CD4-positive, alpha-beta T cell treated with Interleukin-6 at 100 ng/mL for 8 hours (primary cell): Measurements from ENCODE around the gene DNASE1L3.
A peak's percentile ranks its signal among the peaks of the same experiment; 100 is the strongest.
"Not testable (repeated sequence)": the region's sequence is repeated elsewhere in the genome, so short reads cannot be mapped to it uniquely, and the experiment has no call there.

ENCODE experiments used
- DNase-seq: peaks from one replicate; pipeline ENCODE4 v3.0.0-alpha.2; 2020; ENCODE audit warnings: mixed read lengths, low spot score

DNASE1L3 gene, protein sequence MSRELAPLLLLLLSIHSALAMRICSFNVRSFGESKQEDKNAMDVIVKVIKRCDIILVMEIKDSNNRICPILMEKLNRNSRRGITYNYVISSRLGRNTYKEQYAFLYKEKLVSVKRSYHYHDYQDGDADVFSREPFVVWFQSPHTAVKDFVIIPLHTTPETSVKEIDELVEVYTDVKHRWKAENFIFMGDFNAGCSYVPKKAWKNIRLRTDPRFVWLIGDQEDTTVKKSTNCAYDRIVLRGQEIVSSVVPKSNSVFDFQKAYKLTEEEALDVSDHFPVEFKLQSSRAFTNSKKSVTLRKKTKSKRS

DNA sequence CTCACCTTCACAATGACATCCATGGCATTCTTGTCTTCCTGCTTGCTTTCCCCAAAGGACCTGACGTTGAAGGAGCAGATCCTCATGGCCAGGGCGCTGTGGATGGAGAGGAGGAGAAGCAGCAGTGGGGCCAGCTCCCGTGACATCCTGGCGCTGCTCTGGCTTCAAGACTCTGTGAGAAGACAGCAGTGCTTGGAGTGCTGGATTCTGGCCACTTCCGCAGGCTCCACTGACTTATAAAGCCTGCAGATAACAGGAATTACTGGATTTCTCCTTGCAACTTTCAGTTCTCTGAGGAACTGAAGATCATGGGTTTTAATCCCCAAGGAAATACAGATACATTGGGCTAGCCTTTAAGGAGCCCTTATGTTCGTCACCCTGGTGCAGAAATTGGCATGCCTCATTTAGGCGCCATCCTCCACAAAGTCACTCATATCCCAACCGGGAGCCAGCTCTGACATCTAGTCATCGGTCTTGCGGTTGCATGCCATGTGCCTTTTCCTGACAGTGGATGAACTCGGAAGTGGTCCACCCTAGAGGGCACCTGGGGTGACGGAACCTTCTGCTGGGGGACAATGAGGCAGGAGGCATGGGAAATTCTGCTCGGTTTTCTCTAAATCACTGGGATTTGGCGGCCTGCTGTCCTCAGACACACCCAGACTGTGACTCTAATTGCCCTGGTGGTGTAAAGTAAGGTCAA, at the start of gene DNASE1L3:
Gene DNASE1L3, minus strand, starts transcription at position 212 of the 700 bp plus-strand sequence. Its CDS starts 66 bp downstream, at position 146.
- no peak for DNase-seq

DNA sequence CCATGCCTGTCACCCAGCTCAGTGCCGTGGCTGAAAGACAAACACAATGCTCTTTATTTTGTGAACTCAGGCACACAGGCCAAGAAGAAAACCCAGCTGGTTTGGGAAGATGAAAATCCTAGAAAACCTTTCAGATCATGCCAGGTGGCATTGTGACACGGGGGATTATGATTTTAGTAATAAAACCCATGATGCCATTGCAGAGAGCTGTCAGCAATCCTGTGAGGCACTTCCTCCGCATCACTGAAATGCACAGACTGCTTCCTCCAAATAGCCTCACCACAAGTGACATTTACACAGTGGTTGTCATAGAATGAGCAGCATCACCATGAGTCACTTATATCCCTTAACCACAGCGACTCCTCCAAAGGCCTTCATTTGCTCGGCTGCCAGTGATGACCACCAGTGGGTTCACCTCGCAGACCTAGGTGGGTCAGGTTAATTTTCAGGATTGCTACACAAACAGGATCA, 49.5 kb upstream of the DNASE1L3 start:
- no peak for DNase-seq

DNA sequence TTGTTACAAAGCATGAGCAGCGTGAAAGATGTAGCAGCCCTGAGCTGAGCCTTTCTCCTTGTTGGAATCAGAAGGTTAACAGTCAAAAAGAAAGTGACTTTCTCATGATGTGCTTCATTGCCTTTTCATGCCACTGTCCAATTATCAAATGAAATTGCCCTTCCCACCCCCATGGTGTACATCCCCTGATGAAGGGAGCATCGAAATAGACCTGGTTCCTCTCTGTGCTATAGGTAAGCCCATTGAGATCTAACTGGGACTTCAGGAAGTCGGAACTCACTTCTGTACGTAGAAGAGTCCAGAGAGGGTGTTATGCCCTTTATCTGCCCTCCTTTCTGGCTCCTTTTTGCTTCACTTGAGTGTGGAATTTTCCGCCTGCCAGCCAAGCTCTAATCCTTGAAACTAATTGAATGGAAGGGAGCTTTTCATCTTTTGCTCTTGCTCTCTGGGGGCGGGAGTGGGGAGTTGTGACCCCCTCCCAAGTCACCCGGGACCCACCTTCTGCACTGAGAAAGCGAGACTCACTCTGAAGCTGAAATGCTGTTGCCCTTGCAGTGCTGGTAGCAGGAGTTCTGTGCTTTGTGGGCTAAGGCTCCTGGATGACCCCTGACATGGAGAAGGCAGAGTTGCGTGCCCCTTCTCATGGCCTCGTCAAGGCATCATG, 47.8 kb upstream of the DNASE1L3 start:
- no peak for DNase-seq

DNA sequence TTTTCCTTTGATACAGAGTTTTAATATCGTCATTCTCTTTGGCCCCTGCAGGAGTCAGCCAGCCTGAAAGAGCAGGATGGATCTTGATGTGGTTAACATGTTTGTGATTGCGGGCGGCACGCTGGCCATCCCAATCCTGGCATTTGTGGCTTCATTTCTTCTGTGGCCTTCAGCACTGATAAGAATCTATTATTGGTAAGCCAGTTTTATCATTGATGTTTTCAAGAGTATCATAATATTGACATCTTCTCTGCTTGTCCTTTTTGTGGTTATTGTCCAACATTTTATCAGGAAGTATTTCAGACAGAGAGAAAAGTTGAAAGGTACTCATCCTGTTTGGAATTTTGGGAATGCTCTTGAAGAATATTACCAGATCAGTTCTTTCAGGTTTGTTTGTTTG, 45.7 kb upstream of the DNASE1L3 start:
- DNase-seq: no peak

DNA sequence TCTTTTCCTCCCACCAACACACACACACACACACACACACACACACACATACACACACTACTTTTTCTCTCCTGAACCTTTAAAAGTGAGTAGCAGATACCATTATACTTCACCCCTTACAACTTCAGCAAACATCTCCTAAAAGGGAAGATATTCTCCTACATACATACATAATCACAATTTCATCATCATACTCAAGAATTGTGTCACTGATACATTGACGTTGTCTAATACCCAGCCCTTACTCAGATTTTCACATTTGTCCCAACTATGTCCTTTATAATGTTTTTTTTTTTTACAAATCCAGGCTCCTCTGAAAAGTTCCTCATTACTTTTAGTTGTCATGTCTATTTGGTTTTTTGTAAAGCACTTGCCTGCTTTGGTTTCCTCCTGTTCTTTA, 45.3 kb upstream of the DNASE1L3 start:
- no peak for DNase-seq

DNA sequence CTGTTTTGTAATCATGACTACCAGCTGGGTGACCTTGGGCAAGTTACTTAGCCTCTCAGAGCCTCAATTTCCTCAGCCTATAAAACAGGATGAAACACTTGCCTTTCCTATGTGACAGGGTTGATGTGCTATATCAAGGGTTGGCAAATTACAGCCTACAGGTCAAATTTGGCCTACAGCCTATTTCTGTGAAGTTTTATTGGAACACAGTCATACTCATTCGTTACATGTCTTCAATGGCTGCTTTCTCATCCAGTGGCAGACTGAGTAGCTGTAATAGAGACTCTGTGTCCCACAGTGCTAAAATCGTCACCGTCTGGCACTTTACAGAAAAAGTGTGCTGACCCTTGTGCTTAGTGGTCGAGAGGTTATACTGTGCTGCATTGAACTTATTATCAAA, 43.4 kb upstream of the DNASE1L3 start:
- DNase-seq: no peak

DNA sequence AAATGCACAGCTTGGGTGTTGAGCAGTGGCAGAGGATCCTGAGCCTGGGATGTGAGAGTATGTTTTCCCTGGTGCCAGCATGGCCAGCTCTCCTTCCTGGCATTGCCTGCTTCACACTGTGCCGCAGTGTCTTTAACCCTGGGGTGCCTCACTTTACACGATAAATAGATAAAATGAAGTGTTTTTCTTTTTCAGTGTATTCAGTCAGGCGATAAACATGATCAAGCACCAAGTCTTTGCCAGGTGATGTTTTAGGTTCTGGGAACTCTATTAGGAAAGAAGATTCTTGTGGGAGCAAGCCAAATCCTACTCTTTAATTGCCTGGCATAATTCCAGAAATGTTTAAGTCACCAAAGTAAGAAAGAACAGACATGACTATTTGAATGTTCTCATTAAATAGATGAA, 40.9 kb upstream of the DNASE1L3 start:
- DNase-seq: no peak

DNA sequence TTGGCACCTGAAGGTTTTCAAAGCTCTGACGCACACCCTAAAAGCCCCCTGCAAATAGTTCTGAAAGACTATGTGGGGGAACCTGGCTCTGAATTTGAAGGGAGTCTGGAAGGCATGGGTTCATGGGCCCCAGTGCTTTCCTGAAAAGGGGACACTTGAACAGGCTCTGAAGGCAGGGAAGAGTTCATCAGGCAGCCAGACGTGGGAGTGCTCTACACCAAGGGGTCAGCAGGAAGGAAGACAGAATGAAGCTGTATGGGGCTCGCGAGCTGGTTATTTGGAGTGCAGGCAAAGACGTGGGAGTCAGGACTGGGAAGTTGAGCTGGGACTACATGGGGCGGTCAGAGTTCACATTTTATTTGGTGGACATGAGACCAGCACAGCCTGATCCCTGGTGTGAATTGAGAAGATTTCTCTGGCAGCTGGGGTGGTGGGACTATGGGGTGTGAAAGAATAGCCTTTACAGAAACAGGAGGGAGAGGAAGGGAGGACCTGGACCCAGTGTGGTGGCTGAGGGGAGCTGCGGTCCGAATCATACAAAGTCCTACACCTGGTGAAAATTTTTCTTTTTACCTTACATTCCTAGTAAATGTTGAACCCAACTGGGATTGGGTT, 39.4 kb upstream of the DNASE1L3 start:
- no peak for DNase-seq

DNA sequence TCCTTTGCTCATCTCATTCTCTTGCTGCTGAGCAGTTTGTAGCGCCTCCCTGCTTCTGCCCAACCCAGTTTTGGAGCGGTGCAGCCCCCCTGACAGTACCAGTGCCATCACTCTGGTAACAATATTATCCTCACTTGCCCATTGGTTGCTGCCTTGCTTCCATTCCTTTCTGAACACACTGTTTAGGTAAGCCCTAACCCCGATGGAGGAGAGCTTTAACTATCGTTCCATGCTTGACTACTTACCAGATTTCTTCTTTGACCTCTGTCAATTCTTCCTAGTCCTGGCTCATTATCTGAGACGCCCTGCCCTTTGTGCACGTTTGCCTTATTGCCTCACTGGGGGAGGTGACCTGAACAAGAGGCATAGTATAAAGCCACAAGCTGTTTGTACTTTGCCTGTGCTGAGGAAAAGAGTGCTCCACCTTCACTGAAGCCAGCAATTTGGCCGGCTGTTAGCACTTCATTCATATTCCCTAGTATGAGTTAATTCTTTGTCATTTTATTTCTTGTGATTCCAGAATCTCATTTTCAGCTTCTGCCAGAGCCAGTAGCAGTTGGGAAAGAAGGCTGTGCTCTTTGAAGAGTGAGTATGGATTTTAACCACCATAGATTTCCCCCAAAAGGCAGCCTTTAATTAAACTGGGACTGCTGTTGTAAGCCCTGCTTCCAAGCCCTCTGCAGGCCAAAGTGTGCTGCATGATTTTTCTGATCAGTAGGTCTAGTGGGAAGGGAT, 38.8 kb upstream of the DNASE1L3 start:
- DNase-seq: no peak

DNA sequence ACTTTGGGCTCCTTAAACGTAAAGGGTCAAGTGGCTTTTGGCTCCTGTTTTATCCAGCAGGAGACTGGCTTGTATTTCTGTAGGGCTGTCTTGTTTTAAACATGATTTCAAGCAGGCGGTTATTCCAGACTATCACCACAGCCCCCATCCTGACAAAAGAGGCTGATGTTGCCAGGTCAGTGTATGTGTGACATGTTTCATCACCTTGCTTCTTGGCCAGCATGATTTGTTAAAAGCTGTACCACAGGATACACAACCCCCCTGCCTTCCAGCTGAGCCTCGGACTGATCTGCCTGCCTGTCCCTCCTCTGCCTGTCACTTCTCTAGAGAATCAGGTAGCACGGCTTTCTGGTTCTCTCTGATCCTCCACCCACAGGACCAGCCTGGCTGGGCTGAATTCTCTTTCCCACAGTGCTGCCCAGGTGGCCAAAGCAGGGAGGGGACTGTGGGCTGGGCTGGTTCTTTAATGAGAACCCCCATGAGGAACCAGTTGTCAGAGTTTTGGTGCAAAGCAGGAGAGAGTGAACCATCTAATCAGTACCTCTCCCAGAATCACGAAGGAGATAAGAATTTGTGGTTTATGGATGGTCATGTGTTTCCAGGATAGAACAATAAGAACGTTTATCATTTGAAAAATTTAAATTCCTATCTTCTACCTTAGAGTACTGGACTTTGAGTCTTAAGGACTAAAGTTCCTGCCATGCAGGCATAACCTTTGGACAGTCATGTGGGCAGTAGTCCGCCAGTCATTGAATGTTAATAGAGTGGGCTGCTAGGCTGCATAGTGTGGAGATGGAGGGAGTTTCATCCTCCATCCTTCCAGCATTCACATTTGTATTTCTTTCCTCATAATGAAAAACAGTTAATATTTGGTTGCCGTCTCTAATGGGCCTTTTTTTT, 35.6 kb upstream of the DNASE1L3 start:
- no peak for DNase-seq

DNA sequence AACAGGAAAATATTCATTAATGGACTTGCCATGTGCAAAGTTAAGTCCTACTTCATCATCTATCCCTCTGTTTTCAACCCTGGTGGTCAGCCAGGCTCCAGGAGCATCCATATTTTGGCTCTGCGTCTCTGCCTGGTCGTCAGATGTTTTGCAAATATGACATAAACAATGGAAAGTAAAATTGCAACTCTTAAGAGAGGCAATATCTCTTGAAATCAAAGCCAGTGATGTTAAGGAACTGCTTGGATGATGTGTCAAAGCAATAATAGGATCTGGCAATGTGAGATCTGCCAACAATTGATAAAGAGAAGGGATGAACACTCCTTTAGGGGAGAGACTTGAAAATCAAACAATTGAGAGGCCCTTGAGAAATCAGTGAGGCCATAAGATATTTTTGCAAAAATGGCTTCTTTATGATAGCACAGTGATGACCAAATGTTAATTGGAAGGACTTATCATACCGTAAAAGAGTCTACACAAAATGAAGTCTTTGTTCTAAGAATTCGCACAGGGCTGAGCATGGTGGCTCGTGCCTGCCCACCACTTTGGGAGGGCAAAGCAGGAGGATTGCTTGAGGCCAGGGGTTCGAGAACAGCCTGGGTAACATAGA, 33.3 kb upstream of the DNASE1L3 start:
- no peak for DNase-seq

DNA sequence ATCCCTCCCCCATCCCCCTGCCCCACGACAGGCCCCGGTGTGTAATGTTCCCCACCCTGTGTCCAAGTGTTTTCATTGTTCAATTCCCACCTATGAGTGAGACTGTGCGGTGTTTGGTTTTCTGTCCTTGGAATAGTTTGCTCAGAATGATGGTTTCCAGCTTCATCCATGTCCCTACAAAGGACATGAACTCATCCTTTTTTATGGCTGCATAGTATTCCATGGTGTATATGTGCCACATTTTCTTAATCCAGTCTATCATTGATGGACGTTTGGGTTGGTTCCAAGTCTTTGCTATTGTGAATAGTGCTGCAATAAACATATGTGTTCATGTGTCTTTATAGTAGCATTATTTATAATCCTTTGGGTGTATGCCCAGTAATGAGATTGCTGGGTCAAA, 32.1 kb upstream of the DNASE1L3 start:
- DNase-seq: not testable (repeated sequence)

DNA sequence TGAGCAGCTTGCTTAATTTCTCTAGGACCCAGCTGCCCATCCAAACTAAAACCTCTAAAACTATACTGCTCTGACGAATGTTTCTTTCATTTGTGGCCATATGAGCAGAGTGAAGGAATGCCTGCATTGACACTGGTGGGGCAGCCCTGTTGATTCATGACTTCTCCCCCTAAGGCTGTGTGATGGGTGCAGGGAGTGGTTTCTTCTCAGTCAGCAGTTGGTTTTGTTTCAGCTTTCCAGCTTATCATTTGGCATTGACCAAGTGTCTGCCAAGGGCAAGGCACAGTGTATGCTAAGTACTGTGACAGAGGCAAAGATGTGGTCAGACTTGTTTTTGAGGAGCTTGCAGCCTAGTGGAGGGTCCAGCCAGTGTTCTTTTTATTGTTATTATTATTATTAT, 31.6 kb upstream of the DNASE1L3 start:
- DNase-seq: no peak

DNA sequence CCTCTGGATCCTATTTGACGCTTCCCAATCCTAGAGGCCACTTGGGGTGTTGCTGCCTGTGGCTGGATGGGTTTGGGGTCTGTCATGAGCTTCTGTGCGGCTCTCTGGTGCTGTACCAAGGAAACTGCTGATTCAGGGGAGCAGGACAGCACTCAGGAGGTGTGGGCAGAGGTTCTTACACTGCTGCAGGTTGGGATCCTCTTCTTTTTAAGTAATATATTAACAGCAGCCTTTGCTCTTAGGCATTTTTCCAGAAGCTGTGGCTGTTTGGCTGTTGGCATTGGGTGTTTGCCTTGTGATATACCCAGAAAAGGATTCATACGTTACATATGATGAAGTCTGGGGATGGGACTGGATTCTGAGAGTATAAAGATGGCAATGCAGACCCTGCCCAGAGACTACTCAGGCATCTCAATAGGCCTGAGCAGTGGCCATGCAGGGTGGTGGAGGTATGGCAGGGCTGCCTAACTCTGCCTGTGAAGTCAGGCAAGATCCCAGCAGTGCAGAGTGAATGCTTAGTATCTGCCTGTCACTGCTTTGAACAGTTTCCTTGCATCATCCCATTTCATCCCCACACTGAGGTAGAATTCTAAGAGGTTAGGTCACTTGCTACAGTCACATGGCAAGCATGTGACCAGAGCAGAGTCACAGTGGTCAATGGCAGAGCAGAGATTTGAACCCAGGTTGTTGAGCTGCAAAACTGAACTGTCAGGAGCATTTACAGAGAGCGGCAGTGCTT, 30.7 kb upstream of the DNASE1L3 start:
- DNase-seq: no peak

DNA sequence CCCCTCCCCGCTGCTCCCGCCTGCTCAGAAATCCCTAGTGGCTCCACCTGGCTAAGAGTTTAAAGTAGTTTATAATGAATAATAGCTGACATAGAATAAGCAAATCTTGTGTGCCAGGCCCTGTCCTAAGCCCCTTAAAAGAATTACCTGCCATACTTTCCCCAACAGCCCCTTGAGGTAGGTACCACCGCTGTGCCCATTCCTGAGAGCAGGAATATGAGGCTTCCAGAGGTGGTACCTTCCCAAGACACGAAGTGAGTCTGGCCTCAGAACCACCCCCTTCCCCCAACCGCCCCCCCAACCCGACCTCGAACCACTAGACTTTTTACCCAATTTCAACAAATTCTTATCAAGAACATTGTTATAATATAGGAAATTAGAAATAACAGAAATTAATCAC, 28.1 kb upstream of the DNASE1L3 start:
- no peak for DNase-seq

DNA sequence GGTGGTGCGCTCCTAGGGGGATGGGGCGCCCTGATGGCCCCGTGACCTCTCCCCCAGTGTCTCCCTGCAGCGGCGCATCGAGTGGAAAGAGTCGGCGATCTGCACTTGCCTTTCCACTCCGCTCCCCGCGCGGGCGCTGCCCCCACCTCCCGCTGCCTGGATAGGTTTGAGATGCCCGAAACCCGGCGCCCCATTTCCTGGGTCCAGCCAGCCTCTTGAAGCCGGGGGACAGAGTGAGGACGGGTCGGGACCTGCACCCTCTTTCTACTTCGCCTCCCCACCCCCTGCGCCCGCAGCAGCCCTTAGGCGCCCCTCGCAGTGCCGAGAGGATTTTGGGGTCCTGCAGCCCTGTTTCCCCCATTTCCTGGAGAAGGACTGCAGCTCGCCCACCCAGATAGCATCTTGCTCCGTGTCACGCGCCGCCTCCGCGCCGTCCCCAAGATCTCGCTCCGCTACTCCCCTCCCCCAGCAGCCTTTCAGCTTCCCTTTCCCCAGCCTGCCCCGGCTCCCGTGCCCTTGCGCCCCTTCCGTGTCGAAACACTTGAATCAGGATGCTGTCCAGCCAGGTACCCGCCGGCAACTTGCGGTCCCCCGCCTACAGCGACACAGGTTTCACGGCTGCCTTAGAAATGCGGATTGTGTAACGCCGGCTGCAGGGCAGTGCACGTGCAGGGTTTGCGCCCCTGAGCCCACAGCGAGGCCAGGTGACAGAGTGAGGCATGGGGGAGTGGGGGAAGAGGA, 27.3 kb upstream of the DNASE1L3 start:
- DNase-seq: peak; percentile 9

DNA sequence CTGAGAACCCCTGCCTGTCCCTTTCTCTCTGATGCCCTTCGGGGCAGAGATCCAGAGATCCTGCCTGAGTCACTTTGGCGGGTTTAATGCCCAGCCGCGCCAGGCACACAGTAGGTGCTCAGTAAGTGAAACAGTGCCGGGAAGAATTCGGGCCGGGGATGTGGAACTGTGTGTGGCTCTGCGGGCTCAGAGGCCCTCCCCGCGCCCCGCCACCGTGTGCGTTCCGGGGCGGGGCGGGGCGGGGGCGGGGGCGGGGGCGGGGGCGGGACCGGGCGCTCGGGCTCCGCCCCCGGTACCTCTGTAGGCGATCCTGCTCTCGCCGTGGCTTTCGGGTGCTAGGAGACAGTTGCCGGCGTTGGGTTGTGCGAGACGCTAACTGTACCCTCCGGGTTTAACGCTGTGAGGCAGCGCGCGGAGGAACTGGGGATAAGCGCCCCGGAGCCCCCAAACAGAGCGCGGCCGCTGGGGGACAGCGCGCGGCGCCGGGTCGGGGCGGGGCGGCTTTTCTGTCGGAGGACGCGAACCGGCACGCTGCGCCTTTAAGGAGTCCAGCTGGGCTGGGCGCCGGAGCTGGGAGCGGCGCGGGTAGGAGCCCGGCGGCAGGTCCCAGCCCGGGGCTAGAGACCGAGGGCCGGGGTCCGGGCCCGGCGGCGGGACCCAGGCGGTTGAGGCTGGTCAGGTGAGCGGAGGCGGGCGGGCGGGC, 26.6 kb upstream of the DNASE1L3 start, which contains the start of gene ABHD6:
Gene ABHD6, plus strand, starts transcription at position 555 of the 703 bp plus-strand sequence. CDS start 18,795 bp downstream, outside the sequence.
- peak; percentile 73 for DNase-seq
